Measurements from ENCODE around the gene OR51B5.
"Not testable (repeated sequence)": the region's sequence is repeated elsewhere in the genome, so short reads cannot be mapped to it uniquely, and the experiment has no call there.

The OR51B5 gene

DNA sequence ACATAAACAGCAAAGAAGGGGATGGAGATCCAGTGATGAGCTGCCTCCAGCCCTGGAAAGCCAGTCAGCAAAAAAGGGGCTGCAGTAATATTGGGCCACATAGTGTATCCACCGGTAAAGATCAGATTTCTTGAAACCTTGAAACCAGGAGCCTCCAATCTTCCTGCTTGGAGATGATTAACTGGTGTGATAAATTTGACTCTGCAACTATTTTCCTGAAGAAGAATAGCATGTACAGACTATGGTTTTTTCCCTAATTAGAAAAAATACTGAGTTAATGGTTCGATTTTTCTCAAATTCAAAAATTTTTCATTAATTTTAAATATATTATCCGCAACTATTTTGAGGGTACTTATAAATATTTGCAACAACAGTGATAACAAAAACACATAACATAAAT lies 19.1 kb downstream of the OR51B5 start, which contains the start of gene OR51B2:
OR51B2 (minus strand) TSS at position 101 of the 400 bp plus-strand sequence; CDS start at position 101, 0 bp downstream.
- DNase-seq, result no peak

DNA sequence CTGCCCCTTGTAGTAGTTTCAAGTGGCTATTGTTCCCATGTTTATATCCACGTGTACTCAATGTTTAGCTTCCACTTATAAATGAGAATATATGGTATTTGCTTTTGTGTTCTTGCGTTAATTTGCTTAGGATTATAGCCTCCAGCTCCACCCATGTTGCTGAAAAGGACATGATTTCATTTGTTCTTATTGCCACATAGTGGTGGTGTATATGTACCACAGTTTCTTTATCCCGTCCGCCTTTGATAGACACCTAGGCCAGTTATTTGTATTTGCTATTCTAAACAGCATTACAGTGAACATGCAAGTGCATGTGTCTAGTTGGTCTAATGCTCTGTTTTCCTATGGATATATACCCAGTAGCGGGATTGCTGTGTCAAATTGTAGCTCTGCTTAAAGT lies 26.0 kb downstream of the OR51B5 start:
- DNase-seq, result no peak

DNA sequence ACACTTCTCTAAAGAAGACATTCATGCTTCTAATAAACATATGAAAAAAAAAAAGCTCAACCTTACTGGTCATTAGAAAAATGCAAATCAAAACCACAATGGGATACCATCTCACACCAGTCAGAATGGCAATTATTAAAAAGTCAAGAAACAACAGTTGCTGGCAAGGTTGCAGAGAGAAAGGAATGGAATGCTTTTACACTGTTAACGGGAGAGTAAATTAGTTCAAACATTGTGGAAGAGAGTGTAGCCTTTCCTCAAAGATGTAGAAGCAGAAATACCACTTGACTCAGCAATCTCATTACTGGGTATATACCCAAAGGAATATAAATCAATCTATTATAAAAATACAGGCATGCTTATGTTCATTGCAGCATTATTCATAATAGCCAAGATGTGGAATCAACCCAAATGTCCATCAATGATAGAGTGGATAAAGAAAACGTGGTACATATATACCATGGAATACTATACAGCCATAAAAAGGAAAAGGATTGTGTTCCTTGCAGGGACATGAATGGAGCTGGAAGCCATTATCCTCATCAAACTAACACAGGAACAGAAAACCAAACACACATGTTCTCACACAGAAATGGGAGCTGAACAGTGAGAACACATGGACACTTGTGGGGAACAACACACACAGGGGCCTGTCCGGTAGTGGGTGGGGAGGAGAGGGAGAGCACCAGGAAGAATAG lies 29.8 kb downstream of the OR51B5 start:
- DNase-seq, result not testable (repeated sequence)

DNA sequence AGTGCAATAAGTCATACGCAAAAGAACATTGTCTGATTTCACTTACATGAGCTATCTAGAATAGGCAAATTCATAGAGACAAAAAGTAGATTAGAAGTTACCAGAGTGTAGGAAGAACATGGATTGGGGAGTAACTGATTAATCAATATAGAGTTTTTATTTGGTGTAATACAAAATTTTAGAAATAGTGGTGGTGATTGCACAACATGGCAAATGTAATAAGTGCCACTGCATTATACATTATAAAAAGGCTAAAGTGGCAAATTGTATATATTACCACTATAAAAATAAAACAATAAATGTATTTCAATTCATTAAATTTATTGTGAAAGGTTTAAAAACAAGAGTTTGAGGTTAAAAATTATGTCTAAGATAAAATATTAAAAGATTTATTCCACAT lies 32.9 kb downstream of the OR51B5 start:
- DNase-seq, result no peak

DNA sequence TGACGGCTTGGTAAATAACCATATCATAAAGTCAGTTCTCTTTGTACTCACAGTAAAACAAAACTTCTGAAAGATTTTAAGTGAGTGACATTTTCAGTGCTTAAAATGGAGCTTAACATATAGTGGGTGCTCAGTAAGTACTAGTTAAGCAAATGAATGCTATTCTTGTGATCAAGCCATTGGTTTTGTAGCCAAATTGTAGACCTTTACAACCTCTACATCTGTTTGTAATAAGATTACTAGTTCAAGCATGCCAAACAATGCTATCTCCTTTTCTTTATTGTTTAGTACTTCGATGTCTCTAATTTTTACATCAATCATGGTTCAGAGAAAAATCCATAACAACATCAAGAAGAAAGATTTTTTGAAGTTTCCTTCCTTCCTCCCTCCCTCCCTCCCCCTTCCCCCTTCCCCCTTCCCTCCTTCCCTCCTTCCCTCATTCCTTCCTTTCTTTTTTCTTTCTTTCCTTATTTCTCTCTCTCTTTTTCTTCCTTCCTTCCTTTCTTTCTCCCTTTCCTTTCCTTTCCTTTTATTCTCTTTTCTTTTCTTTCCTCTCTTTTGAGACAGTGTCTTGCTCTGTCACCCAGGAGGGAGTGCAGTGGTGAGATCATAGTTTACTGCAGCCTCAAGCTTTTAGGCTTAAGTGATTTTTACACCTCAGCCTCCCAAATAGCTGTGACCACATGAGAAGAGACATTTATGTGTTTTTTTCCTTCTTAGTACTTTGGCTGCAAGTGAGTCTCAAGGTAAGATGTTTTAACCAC lies 35.9 kb downstream of the OR51B5 start:
- no peak for DNase-seq

DNA sequence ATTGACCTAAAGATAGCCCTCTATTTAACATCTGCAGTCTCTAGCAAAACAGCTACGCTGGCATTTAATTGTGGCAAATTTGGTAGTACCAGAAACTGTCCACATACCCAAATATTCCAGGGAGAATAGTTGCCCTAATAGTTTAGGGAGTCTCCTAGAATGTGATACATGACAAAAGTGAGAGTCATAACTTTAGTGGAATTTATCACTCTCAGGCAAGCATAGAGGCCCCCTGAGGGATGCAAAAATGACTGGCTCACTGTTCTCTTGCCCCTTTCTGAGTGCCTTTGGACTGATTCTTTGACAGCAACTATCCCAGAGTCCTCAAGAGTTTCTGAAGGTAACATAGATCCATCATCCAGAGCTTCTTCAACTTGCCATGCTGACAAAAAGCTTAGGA lies 39.3 kb downstream of the OR51B5 start:
- DNase-seq, result peak; percentile 5

DNA sequence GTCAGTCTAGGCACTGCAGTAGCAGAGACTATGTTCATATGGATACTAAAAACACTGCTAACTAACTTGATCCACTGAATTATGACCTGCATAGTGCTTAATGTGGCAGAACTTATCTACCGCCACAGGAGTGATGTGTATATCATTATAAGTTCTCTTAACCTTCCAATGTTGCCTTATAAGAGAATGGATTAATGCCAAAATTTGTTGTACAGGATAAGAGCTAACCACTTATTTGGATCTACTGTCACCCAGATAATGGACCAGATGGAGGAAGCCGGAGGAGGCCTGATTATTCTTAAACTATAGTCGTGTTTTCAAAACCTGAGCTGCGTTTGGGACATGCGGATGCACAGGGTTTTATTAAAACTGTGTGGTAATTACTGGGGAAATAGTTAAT lies 39.7 kb downstream of the OR51B5 start:
- DNase-seq, result no peak

DNA sequence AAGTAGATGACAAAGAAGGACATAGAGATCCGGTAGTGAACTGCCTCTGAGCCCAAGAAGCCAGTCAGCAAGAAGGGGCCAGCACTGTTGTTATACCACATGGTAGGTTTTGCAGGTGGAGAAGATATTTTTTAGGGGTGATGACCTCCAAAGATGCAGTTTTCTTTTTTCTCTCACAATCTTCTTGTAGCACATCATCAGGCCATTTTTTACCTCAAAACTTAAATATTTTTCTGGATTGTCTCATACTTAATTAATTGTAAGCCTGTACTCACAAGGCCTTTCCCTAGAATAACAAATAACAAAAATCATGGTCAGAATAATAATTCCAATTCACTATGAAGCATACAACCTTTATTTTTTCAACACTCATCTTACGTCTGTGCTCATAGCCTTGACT lies 41.5 kb downstream of the OR51B5 start, which contains the start of gene OR51B4:
OR51B4 (minus strand) TSS at position 101 of the 400 bp plus-strand sequence; CDS start at position 101, 0 bp downstream.
- DNase-seq, result no peak

DNA sequence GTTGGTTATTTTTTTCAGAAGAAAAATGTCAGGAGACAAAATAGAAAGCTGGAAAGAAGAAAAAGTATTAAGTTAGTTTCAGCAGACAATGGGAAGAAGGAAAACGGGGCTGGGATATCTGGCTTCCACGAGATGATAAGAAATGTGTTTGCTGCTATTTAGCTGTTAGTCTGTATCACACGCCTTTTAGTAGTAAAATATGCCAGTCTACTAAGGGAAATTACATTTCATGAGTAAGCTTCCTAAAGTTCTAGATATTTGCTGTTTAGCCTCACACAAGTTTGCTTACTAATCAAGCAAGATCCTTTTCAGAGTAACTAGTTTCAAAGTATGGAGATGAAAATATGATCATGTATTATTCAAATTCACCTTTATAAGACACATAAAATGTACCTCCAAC lies 43.1 kb downstream of the OR51B5 start:
- no peak for DNase-seq

DNA sequence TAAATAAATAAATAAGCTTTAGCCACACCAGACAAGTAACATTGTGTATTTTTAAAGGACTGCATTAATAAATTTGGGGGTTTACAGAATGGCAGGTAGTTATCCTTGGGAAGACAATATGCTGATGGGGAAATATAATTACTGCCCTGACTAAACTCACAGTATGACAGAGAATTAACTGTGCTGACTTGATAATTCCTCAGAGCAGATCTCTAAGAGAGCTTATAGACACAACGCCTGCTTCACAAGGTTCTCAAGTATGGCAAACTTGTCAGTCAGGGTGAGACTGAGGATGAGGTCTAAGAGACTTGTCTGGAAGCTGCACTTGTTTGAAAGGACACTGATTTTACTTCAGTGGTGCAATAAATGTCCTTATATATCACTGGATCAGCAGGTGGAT lies 44.9 kb downstream of the OR51B5 start:
- DNase-seq, result no peak

DNA sequence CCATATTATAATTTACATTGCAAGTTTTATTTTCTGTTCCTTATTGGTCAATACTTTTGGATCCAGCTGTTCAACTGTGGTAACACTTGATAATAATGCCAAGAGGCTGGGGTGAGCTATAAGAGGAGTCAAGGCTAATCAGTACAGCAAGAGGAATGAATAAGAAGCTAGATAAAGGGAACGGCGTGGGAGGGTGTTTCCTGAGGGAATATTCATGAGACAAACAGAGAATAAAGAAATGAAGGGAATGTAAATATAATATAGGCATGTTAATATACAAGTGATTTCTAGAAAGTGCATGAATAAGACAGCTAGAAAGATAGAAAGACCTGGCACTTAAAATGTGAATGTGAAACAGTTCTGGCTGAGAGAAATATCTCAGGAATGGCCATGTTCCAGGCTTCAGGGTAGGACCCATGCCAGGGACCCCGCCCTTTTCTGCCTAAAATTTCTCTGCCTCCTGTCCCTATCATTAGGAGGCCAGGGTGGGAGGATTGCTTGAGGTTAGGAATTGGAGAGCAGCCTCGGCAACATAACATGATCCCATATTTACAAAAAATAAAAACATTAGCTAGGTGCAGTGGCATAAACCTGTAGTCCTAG lies 45.5 kb downstream of the OR51B5 start:
- DNase-seq, result no peak

DNA sequence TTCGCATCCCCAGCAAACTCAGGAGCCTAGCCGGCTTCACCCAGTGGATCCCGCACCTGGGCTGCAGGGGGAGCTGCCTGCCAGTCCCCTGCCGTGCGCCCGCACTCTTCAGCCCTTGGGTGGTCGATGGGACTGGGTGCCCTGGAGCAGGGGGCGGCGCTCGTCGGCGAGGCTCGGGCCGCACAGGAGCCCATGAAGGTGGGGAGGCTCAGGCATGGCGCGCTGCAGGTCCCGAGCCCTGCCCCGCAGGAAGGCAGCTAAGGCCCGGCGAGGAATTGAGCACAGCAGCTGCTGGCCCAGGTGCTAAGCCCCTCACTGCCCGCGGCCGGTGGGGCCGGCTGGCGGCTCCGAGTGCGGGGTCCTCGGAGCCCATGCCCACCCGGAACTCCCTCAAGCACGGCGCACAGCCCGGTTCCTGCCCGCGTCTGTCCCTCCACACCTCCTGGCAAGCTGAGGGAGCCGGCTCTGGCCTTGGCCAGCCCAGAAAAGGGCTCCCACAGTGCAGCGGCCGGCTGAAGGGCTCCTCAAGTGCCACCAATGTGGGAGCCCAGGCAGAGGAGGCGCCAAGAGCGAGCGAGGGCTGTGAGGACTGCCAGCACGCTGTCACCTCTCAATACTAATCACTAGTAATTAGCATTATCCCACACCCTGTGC lies 48.9 kb downstream of the OR51B5 start:
- DNase-seq, result not testable (repeated sequence)

DNA sequence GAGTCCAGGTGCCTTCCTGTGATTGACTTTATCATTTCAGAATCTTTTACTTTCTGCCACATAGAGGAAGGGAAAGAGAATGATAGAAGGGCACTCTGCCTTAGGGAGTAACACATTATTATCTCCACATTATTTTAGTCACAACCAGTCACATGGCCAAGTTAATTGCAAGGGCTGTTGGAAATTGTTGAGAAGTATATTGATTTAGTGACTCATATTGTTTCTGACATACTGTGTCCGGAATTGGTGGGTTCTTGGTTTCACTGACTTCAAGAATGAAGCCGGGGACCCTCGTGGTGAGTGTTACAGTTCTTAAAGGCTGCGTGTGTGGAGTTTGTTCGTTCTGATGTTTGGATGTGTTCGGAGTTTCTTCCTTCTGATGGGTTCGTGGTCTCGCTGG lies 50.3 kb downstream of the OR51B5 start:
- DNase-seq, result no peak
